DMS153 treated with DMSO at 0.1 percent for 48 hours (cell line): ENCODE data around the gene G3BP1.
"Not testable (repeated sequence)": the region's sequence is repeated elsewhere in the genome, so short reads cannot be mapped to it uniquely, and the experiment has no call there.

Experiments used
- DNase-seq: peaks from one replicate; lab custom pipeline; 2025; ENCODE audit not compliant: unreplicated experiment; lab: John Stamatoyannopoulos, UW

G3BP1 gene

DNA sequence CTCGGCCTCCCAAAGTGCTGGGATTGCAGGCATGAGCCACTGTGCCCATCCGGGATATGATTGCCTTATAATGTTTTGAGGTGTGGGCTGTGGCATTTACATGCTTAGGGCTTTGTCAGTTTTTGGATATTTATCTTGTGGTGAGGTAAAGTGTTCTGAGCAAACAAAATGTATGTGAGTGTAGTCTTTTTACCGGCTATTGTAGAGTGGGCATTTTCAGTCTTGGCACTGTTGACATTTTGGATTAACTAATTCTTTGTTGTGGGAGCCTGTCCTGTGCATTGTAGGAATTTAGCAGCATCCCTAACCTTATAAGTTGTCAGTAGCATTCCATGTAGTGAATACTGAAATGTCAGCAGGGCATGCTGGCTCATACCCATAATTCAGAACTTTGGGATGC is 21.6 kb downstream of the G3BP1 start:
- DNase-seq: no peak

DNA sequence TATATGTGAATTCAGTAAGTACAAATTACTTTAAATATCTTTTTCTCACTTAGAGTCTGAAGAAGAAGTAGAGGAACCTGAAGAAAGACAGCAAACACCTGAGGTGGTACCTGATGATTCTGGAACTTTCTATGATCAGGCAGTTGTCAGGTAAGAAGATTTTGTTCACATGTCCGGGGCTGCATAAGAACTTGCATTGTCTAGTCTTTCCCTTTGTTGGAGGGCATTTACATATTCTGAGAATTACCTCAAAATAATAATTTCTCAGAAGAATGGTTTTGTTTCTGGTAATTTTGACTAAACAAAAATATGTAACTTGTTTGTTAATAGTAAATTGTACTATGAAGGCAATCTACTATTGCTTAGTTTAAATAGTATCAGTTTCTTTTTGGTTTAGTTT is 23.7 kb downstream of the G3BP1 start:
- DNase-seq: no peak

DNA sequence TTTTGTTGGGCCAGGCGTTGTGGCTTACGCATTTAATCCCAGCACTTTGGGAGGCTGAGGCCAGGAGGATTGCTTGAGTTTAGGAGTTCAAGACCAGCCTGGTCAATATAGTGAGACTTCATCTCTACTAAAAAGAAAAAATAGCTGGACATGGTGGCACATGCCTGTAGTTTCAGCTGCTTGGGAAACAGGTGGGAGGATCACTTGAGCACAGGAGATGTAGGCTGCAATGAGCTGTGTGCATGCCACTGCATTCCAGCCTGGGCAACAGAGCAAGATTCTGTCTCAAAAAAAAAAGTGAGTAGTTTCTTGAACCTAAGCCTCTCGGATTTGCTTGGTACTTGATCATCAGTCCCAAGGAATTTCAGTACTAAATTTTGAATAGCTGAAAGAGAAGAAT is 26.9 kb downstream of the G3BP1 start:
- DNase-seq: no peak

DNA sequence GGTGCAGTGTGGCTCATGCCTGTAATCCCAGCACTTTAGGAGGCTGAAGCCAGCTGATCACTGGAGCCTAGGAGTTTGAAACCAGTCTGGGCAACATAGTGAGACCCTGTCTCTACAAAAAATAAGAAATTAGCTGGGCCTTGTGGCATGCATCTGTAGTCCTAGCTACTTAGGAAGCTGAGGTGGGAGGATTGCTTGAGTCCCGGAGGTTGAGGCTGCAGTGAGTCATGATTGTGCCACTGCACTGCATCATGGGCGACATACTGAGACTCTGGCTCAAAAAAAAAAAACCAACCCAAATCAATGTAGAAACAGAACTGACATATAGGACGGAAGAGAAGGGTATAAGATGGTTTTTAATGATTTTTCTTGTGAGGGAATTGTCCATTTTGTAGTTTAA is 27.7 kb downstream of the G3BP1 start:
- no peak for DNase-seq

DNA sequence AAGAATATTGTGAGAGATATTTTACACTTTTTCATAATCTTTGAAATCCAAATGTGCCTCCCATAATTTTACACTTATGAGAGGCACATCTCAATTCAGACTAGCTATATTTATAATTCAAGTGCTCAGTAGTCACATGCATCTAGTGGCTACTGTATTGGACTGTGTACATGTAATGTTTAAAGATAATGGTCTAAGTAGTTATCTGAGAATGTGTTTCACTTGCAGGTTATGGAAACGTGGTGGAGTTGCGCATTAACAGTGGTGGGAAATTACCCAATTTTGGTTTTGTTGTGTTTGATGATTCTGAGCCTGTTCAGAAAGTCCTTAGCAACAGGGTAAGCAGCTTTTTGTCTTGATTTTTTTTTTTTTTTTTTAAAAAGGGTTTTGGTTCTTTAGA is 28.8 kb downstream of the G3BP1 start:
- DNase-seq: no peak

DNA sequence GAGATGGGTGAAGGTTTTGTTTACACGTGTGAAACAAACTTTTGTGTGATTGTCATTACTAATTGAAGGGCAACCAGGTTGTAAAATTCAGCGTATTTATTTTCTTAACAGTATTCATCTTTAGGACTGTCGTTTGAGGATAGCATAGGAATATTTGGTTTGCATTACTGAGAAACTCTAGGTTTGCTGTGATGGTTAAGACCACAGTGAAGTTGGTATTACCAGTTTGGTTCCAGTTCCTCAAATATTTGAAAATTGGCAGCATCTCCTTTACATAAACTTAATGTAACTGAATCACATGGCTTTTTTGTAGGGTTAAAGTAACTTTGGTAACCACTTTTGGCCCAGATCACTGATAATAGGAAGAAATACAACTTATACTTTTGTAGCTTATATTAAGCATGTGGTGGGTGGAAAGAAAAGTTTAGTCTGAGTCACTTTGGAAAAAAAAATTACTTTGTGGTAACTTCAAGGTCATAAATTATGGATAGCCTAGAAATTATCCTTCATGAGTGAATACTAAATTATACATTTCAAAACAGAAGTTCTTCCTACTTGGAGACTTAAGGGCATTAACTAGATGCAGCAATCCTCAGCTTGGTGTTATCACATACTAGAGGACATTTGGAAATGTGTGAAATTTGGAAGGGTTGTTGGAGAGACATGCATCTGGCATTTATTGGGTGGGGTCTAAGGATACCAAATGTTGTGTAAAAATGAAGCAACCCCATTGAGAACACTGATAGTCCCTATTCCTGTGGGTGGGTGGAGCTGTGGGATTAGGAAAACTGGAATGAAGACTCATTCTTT is 33.9 kb downstream of the G3BP1 start:
- no peak for DNase-seq

DNA sequence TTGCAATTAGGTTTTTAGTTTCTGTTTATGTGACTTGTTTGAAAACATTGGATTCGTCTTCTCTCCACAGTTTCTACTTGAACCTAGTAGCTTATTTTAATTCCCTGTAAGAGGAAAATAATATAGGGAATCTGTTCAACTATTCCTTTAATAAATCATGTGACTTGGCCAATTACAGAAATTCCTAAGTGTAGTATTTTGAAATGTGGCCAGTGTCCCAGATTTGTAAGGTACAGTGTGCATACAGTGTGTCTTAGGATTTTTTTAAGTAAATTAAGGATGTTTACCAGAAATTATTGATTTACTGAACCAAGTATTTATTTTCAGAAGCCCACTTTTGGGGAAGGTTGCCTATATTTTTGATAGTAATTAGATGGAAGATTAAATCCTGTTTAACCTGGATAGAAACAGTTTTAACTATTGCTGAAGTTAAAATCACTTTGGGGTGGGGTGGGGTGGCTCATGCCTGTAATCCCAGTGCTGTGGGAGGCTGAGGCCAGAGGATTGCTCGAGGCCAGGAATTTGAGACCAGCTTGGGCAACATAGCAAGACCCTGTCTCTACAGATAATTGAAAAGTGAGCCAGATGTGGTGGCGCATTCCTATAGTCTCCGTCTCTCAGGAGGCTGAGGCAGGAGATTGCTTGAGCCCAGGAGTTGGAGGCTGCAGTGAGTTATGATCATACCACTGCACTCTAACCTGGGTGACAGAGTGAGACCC is 36.9 kb downstream of the G3BP1 start:
- DNase-seq: no peak

DNA sequence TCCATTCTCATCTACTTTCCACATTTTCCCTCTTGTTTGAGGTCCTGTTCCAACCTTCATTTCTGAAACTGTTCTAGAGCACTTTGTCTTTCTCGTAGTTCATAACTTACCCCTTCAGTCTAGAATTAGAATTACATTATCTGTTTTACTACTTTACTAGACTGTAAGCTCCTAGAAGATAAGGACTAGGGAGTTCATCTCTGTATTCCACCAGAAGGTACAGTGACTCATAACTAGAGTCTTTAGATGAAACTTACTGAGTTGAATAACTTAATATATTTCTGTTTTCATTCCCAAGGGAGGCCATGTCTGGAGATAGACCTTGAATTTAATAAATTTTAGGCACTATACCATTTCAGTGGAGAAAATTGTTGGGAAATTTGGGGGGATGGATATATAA is 38.7 kb downstream of the G3BP1 start:
- DNase-seq: no peak

DNA sequence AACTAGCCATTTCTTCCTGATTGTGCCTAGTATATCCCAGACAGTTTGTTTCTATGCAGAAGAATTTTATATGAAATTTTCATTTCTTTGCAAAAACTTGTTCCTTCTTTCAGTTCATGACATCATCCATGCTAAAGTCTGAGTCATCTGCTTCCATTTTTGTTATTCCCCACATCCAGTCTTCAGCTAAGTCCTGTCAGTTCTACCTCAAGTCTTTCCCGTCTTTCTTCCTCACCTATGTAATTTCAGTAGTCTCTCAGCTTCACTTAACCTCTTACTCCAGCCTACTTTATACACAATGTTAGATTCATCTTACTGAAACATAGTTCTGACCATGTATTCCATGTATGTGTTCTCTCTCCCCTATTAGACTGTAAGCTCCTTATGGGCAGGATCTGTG is 39.1 kb downstream of the G3BP1 start:
- DNase-seq: no peak

DNA sequence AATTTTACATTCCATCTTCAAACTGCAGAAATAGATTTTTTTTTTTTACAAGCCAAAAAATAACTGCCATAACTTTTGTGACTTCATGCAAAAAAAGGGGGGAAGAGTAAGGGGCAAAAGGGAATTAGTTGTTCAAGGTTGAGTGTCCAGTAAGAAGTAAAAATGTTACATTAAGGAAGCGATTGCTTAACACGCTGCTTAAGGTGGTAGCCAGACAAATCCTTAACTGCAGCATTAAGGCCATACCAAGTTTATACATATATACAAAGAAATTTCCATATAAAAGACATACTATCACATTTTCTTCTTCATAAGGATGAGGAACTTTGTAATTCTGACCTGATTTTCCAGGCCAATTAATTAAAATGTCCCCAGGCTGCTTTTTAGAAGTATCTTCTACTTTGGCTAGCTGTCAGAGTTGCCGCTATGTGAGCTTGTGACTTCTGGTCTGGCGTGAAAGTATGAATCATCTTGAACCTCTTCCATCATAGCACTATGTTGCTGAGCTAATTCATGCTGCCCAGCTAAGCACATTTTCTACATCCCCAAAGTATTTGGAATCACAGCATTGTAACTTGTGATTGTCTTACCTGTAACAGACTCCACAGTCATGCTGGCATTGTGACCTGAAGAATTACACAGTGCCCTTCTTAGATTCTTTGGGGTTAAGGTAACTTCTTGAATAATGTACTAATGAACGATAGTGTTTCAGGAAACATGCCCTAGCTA is 40.0 kb downstream of the G3BP1 start:
- no peak for DNase-seq

DNA sequence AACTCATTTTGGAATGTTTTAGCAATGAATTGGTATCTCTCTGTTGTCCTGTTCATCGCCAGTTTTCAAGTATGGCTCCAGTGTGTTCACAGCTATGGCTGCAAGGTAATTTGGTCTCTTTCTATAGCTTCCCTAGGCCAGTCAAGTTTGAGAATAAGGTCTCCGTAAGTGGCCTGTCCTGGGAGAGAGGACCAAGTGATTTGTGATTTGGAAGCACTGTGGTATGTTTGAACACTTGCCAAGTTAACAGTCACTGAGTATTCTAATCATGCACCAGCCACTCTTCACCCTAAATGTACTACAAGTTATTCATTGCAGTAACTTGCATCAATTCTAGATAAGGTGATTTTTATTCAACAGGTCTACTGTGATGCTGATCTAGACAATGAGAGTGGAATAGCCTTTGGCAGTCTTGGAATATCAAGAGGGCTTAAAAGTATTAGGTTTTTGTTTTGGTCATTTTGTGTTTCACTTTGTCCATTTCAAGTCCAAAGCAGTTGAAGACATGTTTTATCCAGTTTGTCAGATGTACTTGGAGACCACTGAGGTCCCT is 41.1 kb downstream of the G3BP1 start:
- no peak for DNase-seq

DNA sequence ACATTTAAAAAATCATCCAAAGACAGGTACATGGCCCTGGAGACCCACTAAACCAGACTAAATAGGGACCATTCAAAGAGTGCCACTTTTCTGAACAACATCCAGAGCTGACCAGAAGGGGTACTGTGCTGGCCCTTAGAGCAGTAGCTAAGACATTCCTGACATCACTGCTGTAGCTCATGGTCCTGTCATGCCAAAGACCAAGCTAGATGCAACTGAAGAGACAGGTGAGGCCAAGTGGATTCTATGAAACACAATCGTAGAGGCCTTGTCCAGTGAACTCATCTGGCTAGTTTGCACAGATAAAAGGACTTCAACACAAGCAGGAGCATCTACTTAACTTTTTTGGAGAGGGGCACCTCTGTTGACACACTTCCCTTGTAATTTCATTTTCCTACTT is 43.3 kb downstream of the G3BP1 start:
- DNase-seq: no peak

DNA sequence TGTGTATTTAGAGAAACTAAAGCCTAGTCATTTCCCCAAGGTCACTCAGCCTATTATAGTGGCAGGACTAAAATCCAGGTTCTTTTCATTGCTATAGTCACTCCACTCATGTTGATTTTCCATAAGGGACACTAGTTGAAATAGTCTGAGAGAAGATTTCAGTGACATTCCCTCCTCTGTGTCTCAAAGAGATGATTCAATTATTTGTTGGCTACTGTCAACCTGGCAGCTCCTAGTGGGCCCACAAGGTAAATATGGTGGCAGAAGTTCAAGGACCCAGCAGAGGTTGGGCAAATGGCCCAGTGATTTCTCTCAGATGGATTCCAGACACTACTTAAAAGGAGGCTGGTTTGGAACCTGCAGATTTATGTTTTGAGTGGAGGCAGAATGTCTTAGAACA is 48.1 kb downstream of the G3BP1 start:
- no peak for DNase-seq

DNA sequence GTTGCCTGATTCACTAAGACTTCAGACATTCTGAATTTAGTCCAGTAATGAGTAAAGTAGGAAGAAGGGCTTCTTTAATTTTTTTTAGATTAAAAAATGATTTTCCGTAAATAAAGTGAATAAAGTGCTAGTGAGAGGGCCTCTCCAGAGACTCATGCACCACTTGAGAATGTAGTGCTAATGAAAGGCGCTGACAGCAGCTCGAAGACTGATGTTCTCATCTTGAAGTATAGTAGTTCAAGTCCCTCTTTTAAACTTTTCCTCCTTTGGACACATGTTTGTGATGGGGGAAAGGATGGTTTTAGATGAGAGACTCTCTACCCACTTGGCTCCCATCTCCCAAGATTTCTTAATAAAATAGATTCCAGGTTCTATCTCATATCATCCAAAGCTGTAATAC is 48.5 kb downstream of the G3BP1 start:
- DNase-seq: no peak

DNA sequence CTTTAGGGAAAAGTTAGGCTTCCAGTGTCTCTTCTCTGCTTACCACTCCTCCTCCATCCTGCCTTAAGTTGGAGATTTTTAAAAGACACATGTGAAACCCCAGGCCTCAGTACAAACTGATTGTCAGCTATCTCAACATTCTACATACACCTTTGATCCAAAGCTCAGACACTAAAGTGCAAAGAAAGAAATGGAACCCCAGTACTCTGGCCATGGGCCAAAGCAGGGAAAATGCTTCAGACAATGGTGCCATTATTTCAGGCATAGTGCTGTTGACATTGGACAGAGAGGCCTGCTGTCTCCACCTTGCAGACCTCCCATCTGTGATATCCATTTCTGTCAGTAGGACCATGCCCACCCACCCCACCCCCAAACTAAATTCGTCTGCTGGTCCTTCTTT is 49.1 kb downstream of the G3BP1 start:
- DNase-seq: no peak

DNA sequence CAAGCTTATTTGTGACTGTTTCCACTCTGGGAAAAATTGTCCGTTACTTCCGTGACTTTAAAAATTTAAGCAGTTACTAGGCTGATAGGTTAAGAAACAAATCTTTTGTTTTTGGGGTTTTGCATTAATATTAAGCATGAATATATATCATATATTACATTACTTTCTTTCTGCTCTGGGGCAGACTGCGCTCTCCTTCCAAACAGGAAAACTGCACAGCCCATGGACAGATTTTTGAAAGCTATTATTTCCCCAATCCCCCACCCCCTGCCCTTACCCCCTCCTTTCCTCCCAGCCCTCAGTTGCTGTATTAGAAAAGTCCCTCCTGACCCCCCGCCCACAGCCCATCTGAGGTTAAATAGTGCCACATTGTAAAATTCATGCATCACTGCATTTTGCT is 50.4 kb downstream of the G3BP1 start:
- DNase-seq: no peak

DNA sequence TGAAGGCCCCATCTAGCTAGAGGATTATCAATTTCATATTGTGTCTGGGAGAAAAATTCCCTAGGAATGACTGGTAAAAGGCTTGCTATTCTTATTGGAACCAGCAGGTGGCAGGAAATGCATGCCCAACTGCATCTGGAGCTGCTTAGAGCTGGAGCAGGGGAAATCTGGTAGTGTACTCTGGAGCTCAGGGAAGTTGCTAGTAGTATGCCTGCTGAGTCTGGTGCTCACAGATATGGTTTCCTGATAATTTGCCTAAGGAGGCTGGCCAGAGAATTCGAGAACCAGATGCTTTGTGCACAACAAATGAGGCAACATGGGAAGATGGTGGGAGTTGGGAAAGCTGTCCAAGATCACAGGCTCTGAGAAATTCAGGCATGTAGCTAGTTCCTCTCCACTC is 53.7 kb downstream of the G3BP1 start:
- no peak for DNase-seq

DNA sequence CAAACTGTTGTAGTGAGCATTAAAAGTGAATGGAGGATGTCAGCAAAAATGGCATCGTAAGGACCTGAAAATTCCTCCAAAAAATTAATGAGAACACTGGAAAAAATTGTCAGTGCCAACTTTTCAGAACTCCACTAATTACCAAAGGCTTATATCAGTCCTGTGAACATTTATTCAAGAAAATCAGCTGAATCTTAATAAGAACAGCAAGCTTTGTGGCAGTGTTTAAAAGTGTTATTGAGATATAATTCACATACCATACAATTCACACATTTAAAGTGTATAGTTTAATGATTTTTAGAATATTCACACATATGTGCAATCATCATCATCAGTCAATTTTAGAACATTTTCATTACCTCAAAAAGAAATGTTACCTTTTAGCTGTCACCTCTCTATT is 57.6 kb downstream of the G3BP1 start:
- no peak for DNase-seq

DNA sequence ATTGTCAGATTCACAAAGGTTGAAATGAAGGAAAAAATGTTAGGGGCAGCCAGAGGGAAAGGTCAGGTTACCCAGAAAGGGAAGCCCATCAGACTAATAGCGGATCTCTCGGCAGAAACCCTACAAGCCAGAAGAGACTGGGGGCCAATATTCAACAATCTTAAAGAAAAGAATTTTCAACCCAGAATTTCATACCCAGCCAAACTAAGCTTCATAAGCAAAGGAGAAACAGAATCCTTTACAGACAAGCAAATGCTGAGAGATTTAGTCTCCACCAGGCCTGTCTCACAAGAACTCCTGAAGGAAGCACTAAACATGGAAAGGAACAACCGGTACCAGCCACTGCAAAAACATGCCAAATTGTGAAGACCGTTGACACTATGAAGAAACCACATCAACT is 61.1 kb downstream of the G3BP1 start:
- DNase-seq: not testable (repeated sequence)

DNA sequence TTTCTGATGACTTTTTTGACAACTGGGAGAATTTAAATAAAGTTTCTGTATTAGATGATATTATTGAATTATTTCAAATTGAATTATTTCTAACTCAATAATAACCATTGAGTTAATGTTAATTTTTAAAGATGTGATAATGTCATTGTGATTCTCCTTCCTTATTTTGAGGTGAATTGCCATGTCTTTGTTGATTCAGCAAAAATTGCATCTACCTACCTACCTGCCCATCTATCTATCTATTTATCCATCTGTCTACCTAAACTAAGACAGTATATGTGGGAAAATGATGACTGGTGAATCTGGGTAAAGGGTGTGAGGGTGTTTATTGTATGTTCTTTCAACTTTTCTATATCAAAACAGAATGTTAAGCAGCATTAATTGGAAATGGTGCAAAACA is 75.0 kb downstream of the G3BP1 start:
- DNase-seq: no peak

DNA sequence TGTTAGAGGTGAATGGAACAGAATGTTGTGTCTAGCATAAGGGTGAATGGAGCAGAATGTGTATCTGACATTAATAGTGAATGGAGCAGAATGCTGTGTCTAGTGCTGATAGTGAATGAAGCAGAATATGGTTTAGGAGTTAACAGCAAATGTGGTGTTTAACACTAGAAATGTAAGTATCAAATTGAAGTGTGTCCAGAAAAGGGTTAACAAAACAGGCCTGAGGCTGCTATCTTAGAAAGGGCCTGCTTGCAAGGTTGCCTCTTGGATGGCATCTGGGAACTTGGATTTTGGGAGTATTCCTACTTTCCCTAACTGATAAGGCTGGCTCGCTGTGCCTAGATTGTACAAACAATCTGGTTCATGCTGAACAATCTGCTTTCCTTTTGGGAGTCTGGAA is 76.1 kb downstream of the G3BP1 start:
- no peak for DNase-seq

DNA sequence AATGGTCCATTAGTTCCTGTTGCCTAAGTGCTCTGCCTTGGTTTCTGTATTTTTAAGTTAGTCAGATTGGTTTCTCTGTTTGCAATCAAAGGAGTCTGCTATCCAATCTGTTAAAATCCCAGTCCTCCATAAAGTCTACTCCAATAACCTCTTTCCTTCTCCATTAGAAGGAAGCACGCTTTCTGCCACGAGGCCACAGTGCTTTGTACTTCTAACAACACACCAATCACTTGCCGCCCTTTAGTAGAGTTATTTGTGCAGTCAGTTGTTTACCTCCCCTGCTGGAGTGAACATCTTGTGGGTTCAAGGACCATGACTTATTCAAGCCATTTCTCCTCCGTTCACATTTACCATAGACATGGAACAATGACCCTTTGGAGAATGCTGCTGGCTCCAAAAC is 83.9 kb downstream of the G3BP1 start:
- DNase-seq: no peak
